Endothelial cell of umbilical vein (primary cell): ENCODE measurements around the gene SORCS1. TPM values are rescaled to one million over a fixed set of nuclear protein-coding genes. Genes with fewer than 3 reads are reported as not detected.

Experiments used
- BruUV-seq: library from RNA; stranded (reverse); fragments of 400-500 nt; replicated peaks from 2 replicates; lab custom pipeline; 2021; lab: Mats Ljungman, UMichigan
- CTCF ChIA-PET: fragments of 300-600, 350-600 bp; sonication (Branson Sonifier 250); formaldehyde crosslinking; loops from one replicate; lab custom pipeline; 2021; ENCODE audit warnings: antibody characterized with exemption, inconsistent platforms; lab: Charles Lee
- POLR2A ChIA-PET: fragments of 300-600, 350-600 bp; sonication (Branson Sonifier 250); formaldehyde crosslinking; loops from one replicate; lab custom pipeline; 2021; ENCODE audit warnings: antibody characterized with exemption, inconsistent platforms; lab: Charles Lee
- DNase-seq: peaks from one replicate; pipeline ENCODE4 v3.0.0-alpha.2; 2011; ENCODE audit warnings: low read depth, low spot score
- FAIRE-seq: peaks from 2 replicates; lab custom pipeline; 2011; peaks lifted over from hg19 to GRCh38; lab: Jason Lieb, UNC
- H2AFZ ChIP-seq: 2 replicates; pipeline ENCODE4 v1.6.0; 2012; ENCODE audit warnings: low read depth, low read length, control low read depth, inconsistent platforms
- H3K27ac ChIP-seq: 2 replicates; pipeline ENCODE4 v1.5.1; 2011; ENCODE audit warnings: low read depth, mild to moderate bottlenecking, control low read depth, low read length, moderate library complexity; ENCODE audit not compliant: insufficient read depth
- H3K27me3 ChIP-seq, 2 experiments: 2 replicates each; pipeline versions ENCODE4 v1.6.0 to v1.6.1; 2011; ENCODE audit warnings: low read length in 2 of 2, mixed read lengths in 1 of 2; ENCODE audit not compliant: control insufficient read depth in 2 of 2, insufficient read depth in 2 of 2
- H3K36me3 ChIP-seq, 2 experiments: 2 replicates in 1 of 2; 3 replicates in 1 of 2; pipeline ENCODE4 v1.5.1; 2011; ENCODE audit warnings: low read length in 2 of 2, mild to moderate bottlenecking in 1 of 2, moderate library complexity in 1 of 2; ENCODE audit not compliant: control insufficient read depth in 2 of 2, insufficient read depth in 2 of 2; ENCODE audit errors: extremely low read depth in 1 of 2
- H3K4me1 ChIP-seq: 3 replicates; pipeline ENCODE4 v1.5.1; 2011; ENCODE audit warnings: mild to moderate bottlenecking, low read length; ENCODE audit not compliant: control insufficient read depth, insufficient read depth; ENCODE audit errors: extremely low read depth
- H3K4me2 ChIP-seq: 2 replicates; pipeline ENCODE4 v1.6.1; 2011; ENCODE audit warnings: low read length, control low read depth, mixed read lengths; ENCODE audit not compliant: insufficient read depth
- H3K4me3 ChIP-seq, 3 experiments: fragments of 200-600 bp in 1 of 3; sonication (generic), shearing (Covaris generic) in 1 of 3; replicated peaks in 1 of 3; 2 replicates each; pipeline ENCODE4 v1.5.1; 2011 to 2016; ENCODE audit warnings: control low read depth in 3 of 3, low read length in 3 of 3, mild to moderate bottlenecking in 2 of 3, inconsistent platforms in 1 of 3, low read depth in 1 of 3, moderate library complexity in 1 of 3; ENCODE audit not compliant: insufficient read depth in 1 of 3
- H3K79me2 ChIP-seq: 2 replicates; pipeline ENCODE4 v1.6.0; 2012; ENCODE audit warnings: low read length, inconsistent platforms; ENCODE audit not compliant: control insufficient read depth, insufficient read depth
- H3K9ac ChIP-seq: replicated peaks from 2 replicates; pipeline ENCODE3; 2011; ENCODE audit warnings: low read length, control low read depth; ENCODE audit not compliant: insufficient read depth; ENCODE audit errors: extremely low read depth
- H3K9me1 ChIP-seq: replicated peaks from 3 replicates; pipeline ENCODE4 v1.6.0; 2011; ENCODE audit warnings: mild to moderate bottlenecking, low read length; ENCODE audit not compliant: control insufficient read depth, insufficient read depth; ENCODE audit errors: extremely low read depth
- H3K9me3 ChIP-seq: replicated peaks from 2 replicates; pipeline ENCODE4 v1.5.1; 2012; ENCODE audit warnings: low read length, inconsistent platforms; ENCODE audit not compliant: control insufficient read depth, insufficient read depth
- H4K20me1 ChIP-seq: replicated peaks from 2 replicates; pipeline ENCODE3; 2011; ENCODE audit warnings: mild to moderate bottlenecking, low read length; ENCODE audit not compliant: control insufficient read depth, insufficient read depth; ENCODE audit errors: extremely low read depth
- EZH2 ChIP-seq: IDR thresholded peaks from 2 replicates; pipeline ENCODE4 v1.6.1; 2012; ENCODE audit warnings: borderline replicate concordance, low read depth, mild to moderate bottlenecking, moderate library complexity, low read length, inconsistent platforms; ENCODE audit not compliant: severe bottlenecking
- FOS ChIP-seq: IDR thresholded peaks from 2 replicates; pipeline ENCODE4 v1.6.1; 2011; ENCODE audit warnings: mild to moderate bottlenecking, low read length, moderate library complexity, borderline replicate concordance; ENCODE audit not compliant: insufficient read depth
- GATA2 ChIP-seq: IDR thresholded peaks from 2 replicates; pipeline ENCODE4 v1.7.0; 2011; ENCODE audit warnings: low read depth, mild to moderate bottlenecking, moderate library complexity, mixed read lengths, low read length; ENCODE audit not compliant: insufficient read length, insufficient read depth
- JUN ChIP-seq: IDR thresholded peaks from 2 replicates; pipeline ENCODE4 v1.6.1; 2011; ENCODE audit warnings: borderline replicate concordance, low read depth; ENCODE audit not compliant: insufficient read length, insufficient read depth
- MYC ChIP-seq: IDR thresholded peaks from one replicate; pipeline ENCODE4 v1.6.1; 2011; ENCODE audit warnings: mild to moderate bottlenecking, low read depth, low read length
- POLR2A ChIP-seq: IDR thresholded peaks from 2 replicates; pipeline ENCODE4 v1.6.1; 2012; ENCODE audit warnings: low read depth, mild to moderate bottlenecking, control low read depth, low read length
- POLR2AphosphoS5 ChIP-seq: IDR thresholded peaks from 2 replicates; pipeline ENCODE4 v1.6.1; 2012; ENCODE audit warnings: low read depth, mild to moderate bottlenecking, control low read depth, low read length, moderate library complexity; ENCODE audit not compliant: insufficient read depth
- dilution Hi-C: fragments of 300-500 bp; cut with MboI; formaldehyde crosslinking; loops from one replicate; pipeline ENCODE4 v1.15.0; 2019; ENCODE audit warnings: low sequenced_read_pairs; ENCODE audit not compliant: extremely low pct_ligation_motif_present
- intact Hi-C: fragments of 100-400 bp; cut with micrococcal nuclease; formaldehyde crosslinking; loops from one replicate; pipeline ENCODE4 v1.10.0; 2022
- polyA plus RNA-seq, 4 experiments: library from polyadenylated mRNA; depleted of rRNA in 3 of 4; stranded (reverse) in 3 of 4; unstranded in 1 of 4; fragments of >200 nt; gene quantifications; 2 replicates each; pipeline versions ENCODE4 v1.2.1 to v1.2.3, GENCODE V29; 2011 to 2012; ENCODE audit warnings: missing spikeins in 1 of 4
- total RNA-seq: library from RNA; stranded (reverse); gene quantifications from 2 replicates; pipeline ENCODE4 v1.2.3, GENCODE V29; 2021
- TF ChIP-seq, protein P1 (sequence below): IDR thresholded peaks from 2 replicates; pipeline ENCODE4 v1.6.1; 2011; ENCODE audit not compliant: insufficient read depth, insufficient read length
- TF ChIP-seq, protein P2 (sequence below), 2 donors: IDR thresholded peaks; 1 replicate in 1 of 2; 2 replicates in 1 of 2; pipeline ENCODE4 v1.5.1; 2011; ENCODE audit warnings: low read length in 2 of 2, mild to moderate bottlenecking in 2 of 2, moderate library complexity in 2 of 2, control low read depth in 1 of 2, inconsistent platforms in 1 of 2, low read depth in 1 of 2; ENCODE audit not compliant: insufficient read depth in 1 of 2; ENCODE audit errors: extremely low read depth in 1 of 2

Gene SORCS1
- total and polyA plus RNA-seq, 2 donors (not counting 3 experiments of a cell fraction or from before 2014, with no cell fraction given), result not detected

- no peaks in the 10 kb centered on the region for H3K27me3 ChIP-seq
- H3K9ac ChIP-seq, result no peak overlapping the region
- dilution Hi-C loops, result no loop called here
- no peak overlapping the region for H3K4me3 ChIP-seq
- intact Hi-C loops, result no loop called here
- DNase-seq (no peak), FAIRE-seq (no peak)
- no TSS peak for BruUV-seq
- POLR2A ChIA-PET, result no interaction called here
- peaks cover 2% of the 10 kb centered on the region for H3K9me3 ChIP-seq
- H3K9me1 ChIP-seq, result no peaks in the 10 kb centered on the region
- CTCF ChIA-PET, result no interaction called here
- no peaks in the 10 kb centered on the region for H3K4me1 ChIP-seq
- no peak overlapping the region for H3K27ac ChIP-seq
- H3K36me3 ChIP-seq, result no peaks in the 10 kb centered on the region
- TF ChIP-seq POLR2A, result no peak
- TF ChIP-seq POLR2AphosphoS5, result no peak
- TF ChIP-seq, protein P1, sequence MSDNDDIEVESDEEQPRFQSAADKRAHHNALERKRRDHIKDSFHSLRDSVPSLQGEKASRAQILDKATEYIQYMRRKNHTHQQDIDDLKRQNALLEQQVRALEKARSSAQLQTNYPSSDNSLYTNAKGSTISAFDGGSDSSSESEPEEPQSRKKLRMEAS, result no peak
- TF ChIP-seq MYC, result no peak
- no peak for TF ChIP-seq FOS
- TF ChIP-seq JUN, result no peak
- TF ChIP-seq, protein P2, sequence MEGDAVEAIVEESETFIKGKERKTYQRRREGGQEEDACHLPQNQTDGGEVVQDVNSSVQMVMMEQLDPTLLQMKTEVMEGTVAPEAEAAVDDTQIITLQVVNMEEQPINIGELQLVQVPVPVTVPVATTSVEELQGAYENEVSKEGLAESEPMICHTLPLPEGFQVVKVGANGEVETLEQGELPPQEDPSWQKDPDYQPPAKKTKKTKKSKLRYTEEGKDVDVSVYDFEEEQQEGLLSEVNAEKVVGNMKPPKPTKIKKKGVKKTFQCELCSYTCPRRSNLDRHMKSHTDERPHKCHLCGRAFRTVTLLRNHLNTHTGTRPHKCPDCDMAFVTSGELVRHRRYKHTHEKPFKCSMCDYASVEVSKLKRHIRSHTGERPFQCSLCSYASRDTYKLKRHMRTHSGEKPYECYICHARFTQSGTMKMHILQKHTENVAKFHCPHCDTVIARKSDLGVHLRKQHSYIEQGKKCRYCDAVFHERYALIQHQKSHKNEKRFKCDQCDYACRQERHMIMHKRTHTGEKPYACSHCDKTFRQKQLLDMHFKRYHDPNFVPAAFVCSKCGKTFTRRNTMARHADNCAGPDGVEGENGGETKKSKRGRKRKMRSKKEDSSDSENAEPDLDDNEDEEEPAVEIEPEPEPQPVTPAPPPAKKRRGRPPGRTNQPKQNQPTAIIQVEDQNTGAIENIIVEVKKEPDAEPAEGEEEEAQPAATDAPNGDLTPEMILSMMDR (IDR thresholded peaks at IDR 0.05; ENCODE audit: extremely low read depth in 1 of 2, insufficient read depth in 1 of 2, low read depth in 1 of 2, low read length in 2 of 2), result no peak
- TF ChIP-seq GATA2, result no peak
- no peak for TF ChIP-seq EZH2
- no peaks in the 10 kb centered on the region for H3K79me2 ChIP-seq
- no peaks in the 10 kb centered on the region for H4K20me1 ChIP-seq
- no peak overlapping the region for H2AFZ ChIP-seq
- no peak overlapping the region for H3K4me2 ChIP-seq
Observed at GRCh38 chr10:106712988-106713387, 451.5 kb downstream of the SORCS1 start.
